Fibroblast of skin of right biceps (primary cell): ENCODE measurements around the gene SFTA2.
"Not testable (repeated sequence)": the region's sequence is repeated elsewhere in the genome, so short reads cannot be mapped to it uniquely, and the experiment has no call there.

Experiments
- DNase-seq: peaks from one replicate; pipeline ENCODE4 v3.0.0-alpha.2; 2013

Gene SFTA2

DNA sequence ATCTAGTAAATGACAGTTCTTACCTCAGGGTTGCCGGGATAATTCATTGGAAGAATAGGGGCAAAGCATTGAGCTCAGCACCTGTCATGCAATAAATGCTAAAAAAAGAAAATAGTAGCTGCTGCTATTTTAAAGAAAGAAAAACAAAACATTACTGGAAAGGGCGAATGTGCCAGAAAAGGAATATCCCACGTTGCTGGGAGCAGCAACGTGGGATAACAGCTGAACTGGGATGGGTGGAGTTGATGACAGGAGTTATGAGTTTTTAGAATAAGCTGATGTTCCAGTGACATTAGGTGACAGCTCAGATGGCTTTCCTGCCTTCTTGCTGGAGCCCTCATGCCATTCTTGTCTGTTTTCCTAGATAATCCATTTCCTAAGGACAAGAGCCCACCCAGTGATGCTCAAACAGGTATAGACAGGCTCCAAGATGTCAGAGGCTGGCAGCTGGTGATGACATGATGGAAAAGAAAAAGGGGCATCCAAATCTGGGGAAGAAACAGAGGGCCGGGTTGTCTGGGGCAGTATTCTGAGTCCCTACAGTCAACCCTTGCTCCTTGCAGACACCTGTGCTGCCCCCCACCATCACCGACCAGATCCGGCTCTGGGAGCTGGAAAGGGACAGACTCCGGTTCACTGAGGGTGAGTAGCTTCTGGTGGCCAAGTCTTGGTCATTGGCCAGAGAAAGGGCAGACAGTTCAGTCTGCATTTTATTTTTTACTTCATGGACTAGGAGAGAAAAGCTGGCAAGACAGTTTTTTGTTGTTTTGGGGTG, 19.0 kb downstream of the SFTA2 start:
- DNase-seq = no peak

DNA sequence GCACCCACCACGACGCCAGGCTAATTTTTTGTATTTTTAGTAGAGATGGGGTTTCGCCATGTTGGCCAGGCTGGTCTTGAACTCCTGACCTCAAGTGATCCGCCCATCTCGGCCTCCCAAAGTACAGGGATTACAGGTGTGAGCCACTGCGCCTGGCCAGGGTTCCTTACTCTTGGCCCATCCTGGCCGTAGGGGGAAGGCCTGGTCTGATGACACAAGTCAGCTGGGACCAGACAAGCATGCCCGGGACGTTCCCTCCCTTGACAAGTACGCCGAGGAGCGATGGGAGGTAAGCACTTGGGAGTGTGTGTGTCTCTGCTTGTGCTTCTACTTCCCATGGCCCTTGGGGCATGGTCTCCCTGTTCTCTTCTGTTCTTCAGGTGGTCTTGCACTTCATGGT, 21.5 kb downstream of the SFTA2 start:
- not testable (repeated sequence) for DNase-seq

DNA sequence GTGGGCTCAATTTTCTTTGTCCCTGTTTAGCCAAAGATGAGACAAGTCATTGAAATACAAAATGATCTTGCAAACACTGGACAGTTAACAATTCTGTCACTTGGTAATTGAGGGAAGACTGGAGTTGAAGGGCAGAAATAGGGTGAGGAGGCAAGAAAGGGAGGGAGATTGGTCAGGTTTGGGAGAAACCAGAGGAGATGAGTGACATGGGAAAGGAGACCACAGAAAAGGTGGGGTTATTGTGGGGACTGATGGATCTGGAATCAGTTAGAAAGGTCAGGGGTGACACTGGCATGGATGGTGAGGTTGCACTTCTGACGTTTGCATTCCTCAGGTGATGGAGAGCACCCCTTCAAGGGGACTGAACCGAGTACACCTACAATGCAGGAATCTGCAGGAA, 23.3 kb downstream of the SFTA2 start:
- no peak for DNase-seq

DNA sequence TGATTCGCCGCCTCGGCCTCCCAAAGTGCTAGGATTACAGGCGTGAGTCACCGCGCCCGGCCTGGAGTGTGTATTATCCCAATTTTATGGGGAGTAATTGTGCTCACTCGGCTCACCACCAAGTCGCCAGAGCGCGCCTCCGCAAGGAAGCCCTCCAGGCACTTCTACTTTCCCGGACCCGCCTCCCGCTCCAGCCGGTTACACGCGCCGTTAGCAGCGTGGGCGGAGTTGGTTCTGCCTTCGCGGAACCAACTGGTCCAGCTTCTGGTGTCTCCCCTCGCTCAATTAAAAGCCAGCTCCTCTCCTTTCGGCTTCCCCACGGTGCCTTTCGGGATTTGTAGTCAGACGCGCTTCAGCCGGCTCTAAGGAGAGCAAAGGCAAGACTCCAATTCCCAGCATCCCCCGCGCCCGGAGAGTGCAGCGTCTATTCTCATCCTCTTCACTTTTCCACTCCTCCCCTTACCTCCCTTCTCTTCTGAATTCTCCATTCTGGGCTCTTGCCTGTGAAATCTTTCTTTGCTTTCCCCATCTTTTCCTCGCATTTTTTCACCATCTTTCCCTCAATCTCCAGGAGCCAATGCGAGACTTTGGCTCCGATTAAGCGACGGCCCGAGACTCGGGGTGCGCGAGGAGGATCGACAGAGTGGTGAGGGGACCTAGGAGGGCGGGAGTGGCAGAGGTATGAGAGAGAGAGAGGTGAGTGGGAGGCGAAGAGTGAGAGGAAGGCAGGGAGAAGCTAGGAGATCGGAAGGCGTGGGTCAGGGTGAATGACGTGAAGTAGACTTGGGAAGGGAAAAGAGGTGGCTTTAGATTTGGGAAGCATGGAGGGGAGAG, 24.0 kb downstream of the SFTA2 start, which contains the start of gene GTF2H4:
TSS of gene GTF2H4 (plus strand) at position 450 of the 834 bp plus-strand sequence.
- DNase-seq = peak; percentile 99

DNA sequence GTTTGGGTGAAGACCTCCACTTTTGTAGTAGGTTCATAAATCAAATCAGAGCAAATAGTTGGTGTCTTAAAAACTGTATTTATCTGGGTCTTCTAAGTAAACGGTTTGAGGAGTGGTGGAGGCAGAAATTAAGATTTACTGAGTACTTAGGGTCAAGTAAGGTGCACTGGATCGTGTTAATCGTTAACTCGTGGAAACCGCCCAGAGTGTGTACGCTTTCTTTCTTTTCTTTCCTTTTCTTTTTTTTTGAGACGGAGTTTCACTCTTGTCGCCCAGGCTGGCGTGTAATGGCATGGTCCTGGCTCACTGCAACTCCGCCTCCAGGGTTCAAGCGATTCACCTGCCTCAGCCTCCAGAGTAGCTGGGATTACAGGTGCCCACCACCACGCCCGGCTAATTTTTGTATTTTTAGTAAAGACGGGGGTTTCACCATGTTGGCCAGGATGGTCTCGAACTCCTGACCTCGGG, 24.6 kb downstream of the SFTA2 start:
- not testable (repeated sequence) for DNase-seq

DNA sequence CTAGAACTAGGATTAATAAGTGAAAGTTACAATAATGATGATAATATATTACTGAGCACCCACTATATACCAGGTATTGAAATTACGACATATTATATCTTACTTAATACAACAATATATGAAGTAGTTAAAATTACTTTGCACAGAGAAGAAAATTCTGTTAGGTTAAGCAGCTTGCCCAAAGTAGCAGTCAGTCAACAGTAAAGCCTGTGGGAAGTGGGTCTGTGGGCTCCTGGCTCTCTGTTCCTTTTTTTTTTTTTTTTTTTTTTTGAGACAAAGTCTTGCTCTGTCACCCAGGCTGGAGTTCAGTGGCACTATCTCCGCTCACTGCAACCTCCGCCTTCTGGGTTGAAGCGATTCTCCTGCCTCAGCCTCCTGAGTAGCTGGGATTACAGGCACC, 28.7 kb downstream of the SFTA2 start:
- DNase-seq = no peak

DNA sequence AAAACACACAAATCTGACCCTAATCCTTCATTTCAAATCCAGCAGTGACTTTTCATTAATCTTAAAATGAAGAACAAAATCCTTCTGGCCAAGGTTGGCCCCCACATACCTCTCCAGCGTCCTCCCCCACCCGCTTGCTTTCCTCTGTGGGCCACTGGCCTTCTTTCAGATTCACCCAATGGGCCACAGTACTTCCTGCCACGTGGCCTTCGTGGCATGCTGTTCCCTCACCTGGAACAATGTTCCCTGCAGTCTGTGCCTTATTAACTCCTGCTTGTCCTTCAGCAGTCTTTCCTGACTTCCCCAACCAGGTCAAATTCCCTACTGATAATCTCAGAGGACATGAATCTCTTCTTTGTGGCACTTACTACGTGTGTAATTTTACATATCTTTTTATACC, 29.3 kb downstream of the SFTA2 start:
- no peak for DNase-seq

DNA sequence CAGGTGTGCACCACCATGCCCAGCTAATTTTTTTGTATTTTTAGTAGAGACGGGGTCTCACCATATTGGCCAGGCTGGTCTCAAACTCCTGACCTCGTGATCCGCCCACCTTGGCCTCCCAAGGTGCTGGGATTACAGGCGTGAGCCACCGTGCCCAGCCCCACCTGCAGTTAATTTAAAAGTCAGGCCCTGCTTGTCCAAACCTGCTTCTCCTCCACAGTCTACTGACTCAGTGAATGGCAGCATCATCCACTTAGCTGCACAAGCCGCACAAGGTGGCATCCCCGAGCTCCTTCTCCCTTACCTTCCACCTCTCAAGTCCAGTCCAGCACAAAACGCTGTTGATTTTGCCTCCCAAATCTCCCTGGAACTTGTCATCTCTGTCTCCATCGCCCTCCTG, 29.8 kb downstream of the SFTA2 start:
- DNase-seq = not testable (repeated sequence)

DNA sequence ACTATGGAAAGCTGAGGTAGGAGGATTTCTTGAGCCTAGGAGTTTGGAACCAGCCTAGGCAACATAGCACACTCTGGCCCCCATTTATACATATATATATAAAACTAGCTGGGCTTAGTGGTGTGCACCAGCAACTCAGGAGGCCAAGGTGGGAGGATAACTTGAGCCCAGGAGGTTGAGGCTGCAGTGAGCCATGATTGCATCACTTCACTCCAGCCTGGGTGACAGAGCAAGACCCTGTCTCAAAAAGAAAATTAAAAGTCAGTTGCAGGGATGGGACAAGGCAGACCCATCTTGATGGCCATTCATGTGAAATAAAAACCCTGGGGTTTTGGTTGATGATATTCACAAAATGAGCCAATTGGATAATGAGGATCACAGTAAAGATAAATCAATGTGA, 30.5 kb downstream of the SFTA2 start:
- no peak for DNase-seq

DNA sequence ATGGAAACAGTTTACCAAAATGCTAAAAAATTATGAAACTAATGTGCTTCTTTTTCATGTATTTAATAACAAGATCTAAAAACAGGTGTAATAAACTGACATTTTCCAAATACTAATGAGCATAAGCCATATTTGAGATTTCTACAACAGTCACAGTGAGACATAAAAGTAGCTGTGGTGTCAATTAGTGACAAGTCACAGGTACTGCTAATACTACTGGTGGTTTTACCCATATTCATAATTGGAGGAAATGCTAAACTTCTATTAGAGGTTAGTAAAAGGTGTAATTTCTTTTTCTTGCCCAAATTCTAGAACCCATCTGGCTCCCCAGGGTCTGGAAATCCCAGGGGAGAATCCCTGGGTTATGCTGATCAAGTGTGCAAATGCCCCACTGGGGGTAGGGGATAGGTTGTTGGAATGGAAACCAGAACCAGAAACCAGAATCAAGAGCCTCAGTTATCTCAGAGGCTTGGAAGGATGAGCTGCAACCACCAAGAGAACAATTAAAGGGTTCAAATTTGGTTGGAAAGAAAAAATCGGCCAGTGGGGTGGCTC, 31.0 kb downstream of the SFTA2 start:
- no peak for DNase-seq

DNA sequence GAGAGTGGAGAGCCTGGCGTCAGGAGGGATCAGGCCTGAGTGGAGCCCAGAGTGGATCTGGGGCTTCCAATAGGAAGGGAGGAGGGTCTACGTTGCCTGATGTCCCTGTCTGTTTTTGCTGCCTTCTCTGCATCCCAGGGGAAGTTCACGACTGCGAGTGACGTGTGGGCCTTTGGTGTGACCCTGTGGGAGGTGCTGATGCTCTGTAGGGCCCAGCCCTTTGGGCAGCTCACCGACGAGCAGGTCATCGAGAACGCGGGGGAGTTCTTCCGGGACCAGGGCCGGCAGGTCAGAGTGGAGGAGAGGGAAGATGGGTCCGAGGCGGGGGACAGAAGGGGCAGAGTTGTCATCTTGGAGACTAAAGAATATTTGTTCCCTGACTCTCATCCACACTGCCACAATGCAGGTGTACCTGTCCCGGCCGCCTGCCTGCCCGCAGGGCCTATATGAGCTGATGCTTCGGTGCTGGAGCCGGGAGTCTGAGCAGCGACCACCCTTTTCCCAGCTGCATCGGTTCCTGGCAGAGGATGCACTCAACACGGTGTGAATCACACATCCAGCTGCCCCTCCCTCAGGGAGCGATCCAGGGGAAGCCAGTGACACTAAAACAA, 33.1 kb downstream of the SFTA2 start:
- DNase-seq = no peak

DNA sequence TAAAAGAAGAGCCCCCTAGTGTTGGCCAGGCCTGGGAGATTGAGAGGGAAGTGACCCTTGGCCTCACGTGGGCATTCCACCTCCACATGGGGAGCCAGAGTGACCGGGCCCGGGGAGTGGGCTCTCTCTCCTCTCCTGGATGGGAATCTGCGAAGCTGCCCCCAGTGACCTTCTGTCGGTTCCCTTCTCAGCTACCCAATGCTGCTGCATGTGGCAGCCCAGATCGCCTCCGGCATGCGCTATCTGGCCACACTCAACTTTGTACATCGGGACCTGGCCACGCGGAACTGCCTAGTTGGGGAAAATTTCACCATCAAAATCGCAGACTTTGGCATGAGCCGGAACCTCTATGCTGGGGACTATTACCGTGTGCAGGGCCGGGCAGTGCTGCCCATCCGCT, 34.1 kb downstream of the SFTA2 start:
- DNase-seq = no peak

DNA sequence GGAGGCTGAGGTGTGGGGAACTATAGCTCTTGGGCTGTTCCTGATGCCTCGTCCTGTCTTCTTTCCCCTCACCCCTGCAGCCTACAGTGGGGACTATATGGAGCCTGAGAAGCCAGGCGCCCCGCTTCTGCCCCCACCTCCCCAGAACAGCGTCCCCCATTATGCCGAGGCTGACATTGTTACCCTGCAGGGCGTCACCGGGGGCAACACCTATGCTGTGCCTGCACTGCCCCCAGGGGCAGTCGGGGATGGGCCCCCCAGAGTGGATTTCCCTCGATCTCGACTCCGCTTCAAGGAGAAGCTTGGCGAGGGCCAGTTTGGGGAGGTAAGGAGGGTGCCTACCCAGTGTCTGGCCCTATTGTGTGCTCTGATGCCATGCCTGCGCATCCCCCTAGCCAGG, 35.4 kb downstream of the SFTA2 start:
- no peak for DNase-seq

DNA sequence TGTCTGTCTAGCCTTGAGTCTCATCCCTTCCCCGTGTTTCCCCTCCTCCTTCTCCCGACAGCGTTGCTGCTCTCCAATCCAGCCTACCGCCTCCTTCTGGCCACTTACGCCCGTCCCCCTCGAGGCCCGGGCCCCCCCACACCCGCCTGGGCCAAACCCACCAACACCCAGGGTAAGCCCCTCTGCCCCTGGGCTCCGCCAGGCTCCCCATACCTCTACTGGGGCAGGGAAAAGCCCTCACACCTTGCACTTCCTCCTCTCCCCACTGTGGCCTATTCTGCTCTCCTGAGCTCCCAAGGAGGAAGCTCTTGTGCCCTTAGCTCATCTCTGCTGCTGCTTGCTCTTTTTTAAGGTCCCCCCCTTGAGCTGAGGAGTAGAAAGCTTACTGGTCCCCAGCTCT, 36.6 kb downstream of the SFTA2 start:
- no peak for DNase-seq

DNA sequence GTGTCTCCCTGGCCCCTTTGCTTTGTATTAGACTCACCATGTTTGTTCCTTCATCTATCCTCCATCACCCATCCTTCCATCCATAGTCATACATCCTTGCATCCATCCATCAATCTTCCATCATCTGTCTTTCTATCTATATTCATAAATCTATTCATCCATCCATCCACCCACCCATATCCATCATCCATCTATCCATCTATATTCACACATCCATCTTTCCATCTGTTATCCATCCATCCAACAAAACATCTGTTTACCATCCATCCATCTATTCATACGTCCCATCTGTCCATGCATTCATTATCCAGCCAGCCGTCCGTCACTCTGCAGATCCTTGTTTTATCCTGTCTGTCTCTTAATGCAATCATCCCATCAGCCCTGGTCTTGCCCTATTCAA, 37.0 kb downstream of the SFTA2 start:
- DNase-seq = no peak

DNA sequence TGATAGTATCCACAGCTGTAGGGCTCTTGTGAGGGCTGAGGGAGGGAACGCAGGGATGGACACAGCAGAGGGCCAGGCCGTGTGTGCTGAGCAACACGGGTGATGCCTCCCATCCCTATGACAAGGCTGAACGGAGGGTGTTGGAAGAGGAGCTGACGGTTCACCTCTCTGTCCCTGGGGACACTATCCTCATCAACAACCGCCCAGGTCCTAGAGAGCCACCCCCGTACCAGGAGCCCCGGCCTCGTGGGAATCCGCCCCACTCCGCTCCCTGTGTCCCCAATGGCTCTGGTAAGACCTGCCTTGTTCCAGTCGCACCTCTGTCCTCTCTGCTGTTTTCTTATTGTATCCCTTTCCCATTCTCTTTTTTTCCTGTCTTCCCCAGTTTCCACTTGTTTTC, 37.6 kb downstream of the SFTA2 start:
- DNase-seq = no peak

DNA sequence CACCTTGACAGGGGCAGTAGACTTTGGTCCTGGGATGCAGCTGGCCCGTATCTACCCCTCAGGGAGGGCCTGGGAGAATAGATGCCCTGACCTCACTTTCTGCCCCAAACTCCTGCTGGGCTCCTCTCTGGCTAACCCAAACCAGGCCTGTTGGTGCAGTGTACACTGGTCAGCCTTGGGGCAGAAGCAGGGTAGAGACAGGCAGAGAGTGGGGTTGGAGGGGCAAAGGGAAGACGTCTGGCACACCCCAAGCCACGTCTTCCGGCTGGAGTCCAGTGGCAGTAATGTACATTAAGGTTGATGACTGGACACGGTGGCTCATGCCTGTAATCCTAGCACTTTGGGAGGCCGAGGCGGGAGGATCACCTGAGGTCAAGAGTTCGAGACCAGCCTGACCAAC, 38.3 kb downstream of the SFTA2 start:
- no peak for DNase-seq

DNA sequence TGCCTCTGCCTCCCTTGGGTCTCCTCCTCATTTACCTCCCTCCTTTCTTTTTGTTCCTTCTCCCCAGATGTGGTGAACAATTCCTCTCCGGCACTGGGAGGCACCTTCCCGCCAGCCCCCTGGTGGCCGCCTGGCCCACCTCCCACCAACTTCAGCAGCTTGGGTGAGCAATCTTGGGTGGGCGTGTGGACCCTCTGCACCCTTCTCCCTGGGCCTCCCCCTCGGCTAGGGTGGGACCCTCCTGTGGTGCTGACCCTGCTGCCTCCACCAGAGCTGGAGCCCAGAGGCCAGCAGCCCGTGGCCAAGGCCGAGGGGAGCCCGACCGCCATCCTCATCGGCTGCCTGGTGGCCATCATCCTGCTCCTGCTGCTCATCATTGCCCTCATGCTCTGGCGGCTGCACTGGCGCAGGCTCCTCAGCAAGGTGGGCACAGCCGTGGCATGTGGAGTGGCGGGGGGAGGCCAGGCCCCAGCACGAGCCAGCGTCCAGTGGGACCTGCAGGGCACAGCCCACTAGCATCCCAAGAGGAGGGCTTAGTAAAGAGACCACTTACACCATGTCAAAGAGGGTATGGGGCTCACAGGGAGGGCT, 38.9 kb downstream of the SFTA2 start:
- no peak for DNase-seq

DNA sequence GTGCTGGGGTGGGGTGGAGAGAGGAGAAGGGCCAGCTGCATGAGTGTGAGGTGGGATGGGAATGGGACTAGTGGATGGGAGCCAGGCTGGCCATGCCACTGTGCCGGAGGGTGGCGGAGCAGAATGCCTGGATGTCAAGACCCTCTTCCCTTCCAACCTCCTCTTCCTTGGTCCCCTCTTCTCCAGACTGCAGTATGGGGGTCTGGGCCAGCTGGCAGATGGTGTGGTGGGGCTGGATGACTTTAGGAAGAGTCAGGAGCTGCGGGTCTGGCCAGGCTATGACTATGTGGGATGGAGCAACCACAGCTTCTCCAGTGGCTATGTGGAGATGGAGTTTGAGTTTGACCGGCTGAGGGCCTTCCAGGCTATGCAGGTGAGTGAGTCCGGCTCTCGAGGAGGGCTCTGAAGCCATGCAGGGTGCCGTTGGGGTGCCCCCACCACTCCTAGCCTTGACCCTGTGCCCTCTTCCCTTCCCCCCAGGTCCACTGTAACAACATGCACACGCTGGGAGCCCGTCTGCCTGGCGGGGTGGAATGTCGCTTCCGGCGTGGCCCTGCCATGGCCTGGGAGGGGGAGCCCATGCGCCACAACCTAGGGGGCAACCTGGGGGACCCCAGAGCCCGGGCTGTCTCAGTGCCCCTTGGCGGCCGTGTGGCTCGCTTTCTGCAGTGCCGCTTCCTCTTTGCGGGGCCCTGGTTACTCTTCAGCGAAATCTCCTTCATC, 40.0 kb downstream of the SFTA2 start:
- no peak for DNase-seq

DNA sequence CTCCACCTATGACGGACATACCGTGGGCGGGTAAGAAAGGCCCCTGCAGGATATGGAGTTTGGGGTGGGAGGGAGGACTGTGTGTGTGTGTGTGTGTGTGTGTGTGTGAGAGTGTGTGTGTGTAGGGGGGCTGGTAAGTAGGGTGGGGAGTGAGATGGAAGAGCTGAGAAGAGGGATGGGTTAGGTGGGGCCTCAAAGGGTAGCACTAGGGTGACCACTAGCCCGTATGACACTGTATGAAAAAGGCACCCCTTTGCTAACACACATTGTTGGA, 40.6 kb downstream of the SFTA2 start:
- no peak for DNase-seq

DNA sequence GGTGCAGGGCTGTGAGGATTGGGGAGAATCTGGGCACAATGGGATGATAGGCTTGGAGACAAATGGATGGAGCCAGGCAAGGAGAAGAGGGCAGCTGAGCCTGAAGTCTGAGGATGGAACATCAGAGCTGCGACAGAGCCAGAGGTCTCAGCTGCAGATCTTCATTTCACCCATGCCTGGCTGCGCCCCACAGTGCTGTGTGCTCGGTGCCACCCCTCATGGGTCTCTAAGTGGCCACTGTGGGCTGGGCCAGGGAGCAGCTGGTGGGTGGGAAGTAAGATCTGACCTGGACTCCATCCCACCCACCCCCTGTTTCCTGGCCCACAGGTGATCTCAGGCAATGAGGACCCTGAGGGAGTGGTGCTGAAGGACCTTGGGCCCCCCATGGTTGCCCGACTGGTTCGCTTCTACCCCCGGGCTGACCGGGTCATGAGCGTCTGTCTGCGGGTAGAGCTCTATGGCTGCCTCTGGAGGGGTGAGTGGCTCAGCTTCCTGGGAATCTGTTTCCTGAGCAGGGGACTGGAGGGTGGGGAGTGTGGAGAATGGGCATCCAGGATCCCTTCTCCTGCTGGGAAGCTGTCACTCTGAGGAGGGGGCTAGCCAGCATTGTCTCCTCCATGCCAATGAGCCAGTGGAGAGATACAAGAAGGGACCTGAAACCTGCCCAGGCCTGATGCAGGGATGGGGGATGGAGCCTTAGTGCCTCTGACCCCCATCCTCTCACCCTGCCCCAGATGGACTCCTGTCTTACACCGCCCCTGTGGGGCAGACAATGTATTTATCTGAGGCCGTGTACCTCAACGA, 41.1 kb downstream of the SFTA2 start:
- DNase-seq = no peak
